Sigmoid colon (tissue), 4 donors: ENCODE measurements around the gene PCDHGC4.

Experiments
- EP300 ChIP-seq, 4 donors: sonication (generic); formaldehyde crosslinking; IDR thresholded peaks; one replicate each; pipeline ENCODE4 v1.6.1; 2017; ENCODE audit warnings: antibody characterized with exemption in 4 of 4
- POLR2A ChIP-seq, 2 donors: fragments of 450-650 bp; IDR thresholded peaks; one replicate each; pipeline ENCODE4 v1.6.1; 2016; ENCODE audit warnings: antibody characterized with exemption in 2 of 2, mild to moderate bottlenecking in 2 of 2, moderate library complexity in 2 of 2
- POLR2AphosphoS5 ChIP-seq, 4 donors: sonication (generic); formaldehyde crosslinking; IDR thresholded peaks; one replicate each; pipeline ENCODE4 v1.6.1; 2017; ENCODE audit warnings: antibody characterized with exemption in 4 of 4
- TF ChIP-seq, protein P1 (sequence below), 4 experiments: fragments of 450-650 bp in 3 of 4; fragments of 200-600 bp in 1 of 4; IDR thresholded peaks; one replicate each; pipeline ENCODE4 v1.5.1; 2016 to 2019; ENCODE audit warnings: antibody characterized with exemption in 4 of 4, mild to moderate bottlenecking in 3 of 4, moderate library complexity in 2 of 4

DNA sequence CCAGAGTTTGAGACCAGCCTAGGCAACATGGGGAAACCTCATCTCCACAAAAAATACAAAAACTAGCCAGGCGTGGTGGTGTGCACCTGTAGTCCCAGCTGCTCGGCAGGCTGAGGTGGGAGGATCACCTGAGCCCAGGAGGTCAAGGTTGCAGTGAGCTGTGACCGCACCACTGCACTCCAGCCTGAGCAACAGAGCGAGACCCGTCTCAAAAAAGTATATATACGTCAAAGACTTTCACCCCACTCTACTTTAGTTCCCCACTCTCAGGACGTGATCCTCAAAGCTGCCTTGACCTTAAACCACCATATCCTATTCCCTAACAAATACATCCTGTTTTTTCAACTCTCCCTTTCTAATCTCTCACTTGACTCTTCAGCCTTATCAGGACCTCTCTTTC, 45.0 kb downstream of the PCDHGC4 start:
- TF ChIP-seq, protein P1, sequence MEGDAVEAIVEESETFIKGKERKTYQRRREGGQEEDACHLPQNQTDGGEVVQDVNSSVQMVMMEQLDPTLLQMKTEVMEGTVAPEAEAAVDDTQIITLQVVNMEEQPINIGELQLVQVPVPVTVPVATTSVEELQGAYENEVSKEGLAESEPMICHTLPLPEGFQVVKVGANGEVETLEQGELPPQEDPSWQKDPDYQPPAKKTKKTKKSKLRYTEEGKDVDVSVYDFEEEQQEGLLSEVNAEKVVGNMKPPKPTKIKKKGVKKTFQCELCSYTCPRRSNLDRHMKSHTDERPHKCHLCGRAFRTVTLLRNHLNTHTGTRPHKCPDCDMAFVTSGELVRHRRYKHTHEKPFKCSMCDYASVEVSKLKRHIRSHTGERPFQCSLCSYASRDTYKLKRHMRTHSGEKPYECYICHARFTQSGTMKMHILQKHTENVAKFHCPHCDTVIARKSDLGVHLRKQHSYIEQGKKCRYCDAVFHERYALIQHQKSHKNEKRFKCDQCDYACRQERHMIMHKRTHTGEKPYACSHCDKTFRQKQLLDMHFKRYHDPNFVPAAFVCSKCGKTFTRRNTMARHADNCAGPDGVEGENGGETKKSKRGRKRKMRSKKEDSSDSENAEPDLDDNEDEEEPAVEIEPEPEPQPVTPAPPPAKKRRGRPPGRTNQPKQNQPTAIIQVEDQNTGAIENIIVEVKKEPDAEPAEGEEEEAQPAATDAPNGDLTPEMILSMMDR (IDR thresholded peaks at IDR 0.05) = no peak
- TF ChIP-seq POLR2AphosphoS5 (IDR thresholded peaks at IDR 0.05) (no peak), EP300 (IDR thresholded peaks at IDR 0.05) (no peak), POLR2A (IDR thresholded peaks at IDR 0.05) (no peak)
